Measurements from ENCODE around the gene EIF2D. TPM values are rescaled to one million over a fixed set of nuclear protein-coding genes. Genes with fewer than 3 reads are reported as not detected.

The EIF2D gene
- total RNA-seq: 10 to 100 TPM; 44.5 to 51.6 TPM

DNA sequence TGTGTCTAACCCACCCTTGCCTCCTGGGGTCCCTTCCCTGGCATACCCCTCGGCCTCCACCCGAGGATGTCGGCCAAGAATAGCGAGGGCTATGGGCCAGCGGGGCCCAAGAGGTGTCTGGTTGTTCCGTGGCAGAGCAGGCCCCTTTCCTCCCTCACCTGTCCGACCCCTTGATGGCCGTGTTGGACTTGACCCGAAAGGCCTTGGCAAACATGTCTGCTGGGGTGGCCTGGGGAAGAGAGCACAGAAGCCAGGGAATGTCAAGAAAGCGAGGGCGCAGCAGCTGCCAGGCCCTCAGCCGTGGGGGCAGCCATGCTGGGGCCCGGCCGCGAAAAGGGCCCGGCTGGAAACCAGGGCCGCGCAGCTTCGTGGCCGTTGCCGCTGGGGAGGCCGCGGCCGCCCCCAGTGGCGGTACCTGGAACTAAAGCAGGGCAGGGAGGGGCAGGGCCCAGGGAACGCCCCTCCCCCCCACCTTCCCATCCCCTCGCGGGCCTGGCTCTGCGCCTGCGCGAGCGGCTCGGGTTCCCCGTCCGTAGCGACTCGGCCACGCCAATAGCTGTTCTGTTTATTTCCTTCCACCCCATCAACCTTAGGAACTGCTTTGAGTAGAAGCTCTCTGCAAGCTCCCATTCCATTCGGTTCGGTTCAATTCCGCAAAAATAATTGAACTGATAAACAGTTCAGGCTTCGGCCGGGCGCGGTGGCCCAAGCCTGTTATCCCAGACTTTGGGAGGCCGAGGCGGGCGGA lies at the start of gene EIF2D:
EIF2D (minus strand) TSS at position 337 of the 748 bp plus-strand sequence; CDS start at position 214, 123 bp downstream.
- ChIA-PET CTCF (interaction anchor here (0.5 to 6.0 kb wide), 62 partner anchors 8 to 421 kb away, joined by 3 to 39 read pairs (median 4); partner anchors contain the start of genes DYRK3, FCMR and IKBKE), POLR2A (interaction anchor here (0.6 kb wide), 1 partner anchor 39 kb away, joined by 3 read pairs; no protein-coding TSS in a partner anchor)

GRCh38 chr1:206661161-206661820 lies 49.0 kb upstream of the EIF2D start:
- peaks cover 34% of the 10 kb centered on the region for H3K27me3 Mint-ChIP-seq
- no peaks in the 10 kb centered on the region for H3K36me3 Mint-ChIP-seq (ENCODE audit: low read depth)
- ChIA-PET CTCF (interaction anchor here (1.5 to 4.8 kb wide), 3 partner anchors 11 to 30 kb away, joined by 3 to 21 read pairs (median 5); partner anchors contain the start of gene DYRK3), POLR2A (no interaction called here)
- no peaks in the 10 kb centered on the region for H3K9me3 Mint-ChIP-seq
- H3K4me1 Mint-ChIP-seq: peaks cover 19% of the 10 kb centered on the region
- no peak for DNase-seq
- H3K27ac Mint-ChIP-seq: no peak overlapping the region
- no peak overlapping the region for H3K4me3 Mint-ChIP-seq

More for the DNA sequence above, at the start of gene EIF2D:
- Mint-ChIP-seq H3K9me3 (no peaks in the 10 kb centered on the region), H3K4me3 (peak within 1 kb of the TSS; percentile 93), H3K4me1 (peaks cover 33% of the 10 kb centered on the region), H3K27ac (peak within 1 kb of the TSS; percentile 89), H3K27me3 (peaks cover 7% of the 10 kb centered on the region), H3K36me3 (ENCODE audit: low read depth) (peaks cover 6% of the 10 kb centered on the region)
- peak; percentile 93 for DNase-seq

DNA sequence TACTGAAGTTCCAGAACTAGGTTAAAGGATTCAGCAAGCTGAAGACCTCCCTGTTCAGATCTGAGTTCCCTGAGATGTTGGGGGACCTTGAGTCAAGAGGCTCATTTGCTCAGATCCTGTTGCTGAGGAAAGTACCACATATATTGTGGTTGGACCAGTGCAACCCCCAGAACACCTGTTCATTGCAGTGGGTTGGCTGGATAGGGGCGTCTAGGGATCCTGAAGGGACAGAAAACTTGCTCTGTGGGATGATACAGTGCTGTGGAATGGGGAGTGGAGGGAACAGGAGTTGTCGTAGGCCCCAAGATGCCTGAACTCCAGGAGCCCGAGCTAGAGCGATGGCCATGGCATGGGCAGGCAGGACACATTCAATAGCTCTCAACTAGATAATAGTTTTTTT lies 47.9 kb upstream of the EIF2D start:
- CTCF ChIA-PET: interaction anchor here (1.1 to 4.8 kb wide), 6 partner anchors 7 to 82 kb away, joined by 3 to 21 read pairs (median 4); partner anchors contain the start of genes DYRK3 and EIF2D
- no peaks in the 10 kb centered on the region for H3K9me3 Mint-ChIP-seq
- H3K27ac Mint-ChIP-seq: no peak overlapping the region
- H3K36me3 Mint-ChIP-seq (ENCODE audit: low read depth): no peaks in the 10 kb centered on the region
- H3K4me3 Mint-ChIP-seq: no peak overlapping the region
- peaks cover 19% of the 10 kb centered on the region for H3K4me1 Mint-ChIP-seq
- no peak for DNase-seq
- POLR2A ChIA-PET: no interaction called here
- peaks cover 31% of the 10 kb centered on the region for H3K27me3 Mint-ChIP-seq

DNA sequence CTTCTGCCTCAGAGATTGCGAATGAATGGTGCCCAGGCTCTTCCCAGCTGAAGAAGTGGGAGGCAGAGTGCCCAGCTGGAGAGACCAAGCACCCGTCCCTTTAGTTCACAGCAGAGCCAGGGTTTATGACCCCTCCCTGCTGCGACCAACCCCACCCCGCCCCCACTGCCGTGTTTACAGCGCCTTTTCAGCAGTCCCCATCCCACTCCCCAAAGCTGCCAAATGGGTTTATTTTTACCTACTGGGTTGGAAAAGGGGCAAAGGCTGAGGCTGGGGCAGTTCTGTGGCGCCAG lies 46.7 kb upstream of the EIF2D start:
- Mint-ChIP-seq H3K36me3 (ENCODE audit: low read depth) (no peaks in the 10 kb centered on the region), H3K27ac (no peak overlapping the region), H3K9me3 (no peaks in the 10 kb centered on the region), H3K4me1 (peaks cover 17% of the 10 kb centered on the region), H3K27me3 (peaks cover 28% of the 10 kb centered on the region), H3K4me3 (no peak overlapping the region)
- DNase-seq: no peak
- ChIA-PET POLR2A (no interaction called here), CTCF (interaction anchor here (0.8 to 4.8 kb wide), 14 partner anchors 9 to 253 kb away, joined by 3 to 21 read pairs (median 4); partner anchors contain the start of genes DYRK3 and EIF2D)

DNA sequence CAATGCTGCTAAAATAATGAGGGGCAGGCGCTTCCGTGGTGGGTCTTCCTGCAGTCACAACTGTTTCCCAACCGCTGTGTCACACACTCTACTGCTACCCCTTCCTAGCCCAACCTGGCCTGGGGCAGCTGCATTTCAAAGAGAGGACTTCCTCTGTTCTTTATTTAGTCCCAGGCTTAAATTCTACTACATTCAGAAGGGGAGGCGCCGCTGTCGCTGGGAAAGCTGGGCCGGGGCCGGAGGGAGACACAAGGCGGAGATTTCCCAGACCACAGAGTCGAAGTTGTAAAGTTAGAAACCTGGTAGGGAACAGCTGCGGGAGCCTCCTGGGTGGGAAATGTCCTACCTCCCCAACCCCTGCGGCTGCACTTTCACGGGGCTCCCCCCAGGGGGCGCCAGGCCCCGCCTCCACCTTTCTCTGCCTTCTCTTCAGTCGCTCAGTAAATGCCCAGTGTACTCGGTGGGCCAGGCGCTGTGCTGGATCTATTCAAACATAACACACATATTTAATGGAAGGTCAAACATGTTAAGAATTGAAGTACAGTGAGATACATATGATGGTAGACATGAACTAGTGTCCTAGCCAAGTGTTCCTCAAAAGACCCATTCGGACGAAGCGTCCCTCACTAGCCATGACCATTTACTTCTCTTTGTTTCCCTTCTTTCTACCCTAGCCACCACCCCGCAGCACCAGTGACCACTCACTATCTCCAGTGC lies 46.2 kb upstream of the EIF2D start:
- no peak overlapping the region for H3K27ac Mint-ChIP-seq
- peaks cover 14% of the 10 kb centered on the region for H3K4me1 Mint-ChIP-seq
- peak; percentile 44 for DNase-seq
- ChIA-PET CTCF (interaction anchor here (0.5 to 4.8 kb wide), 17 partner anchors 9 to 332 kb away, joined by 3 to 21 read pairs (median 3); partner anchors contain the start of genes DYRK3 and EIF2D), POLR2A (no interaction called here)
- no peaks in the 10 kb centered on the region for H3K9me3 Mint-ChIP-seq
- H3K4me3 Mint-ChIP-seq: no peak overlapping the region
- H3K27me3 Mint-ChIP-seq: peaks cover 25% of the 10 kb centered on the region
- H3K36me3 Mint-ChIP-seq (ENCODE audit: low read depth): no peaks in the 10 kb centered on the region

DNA sequence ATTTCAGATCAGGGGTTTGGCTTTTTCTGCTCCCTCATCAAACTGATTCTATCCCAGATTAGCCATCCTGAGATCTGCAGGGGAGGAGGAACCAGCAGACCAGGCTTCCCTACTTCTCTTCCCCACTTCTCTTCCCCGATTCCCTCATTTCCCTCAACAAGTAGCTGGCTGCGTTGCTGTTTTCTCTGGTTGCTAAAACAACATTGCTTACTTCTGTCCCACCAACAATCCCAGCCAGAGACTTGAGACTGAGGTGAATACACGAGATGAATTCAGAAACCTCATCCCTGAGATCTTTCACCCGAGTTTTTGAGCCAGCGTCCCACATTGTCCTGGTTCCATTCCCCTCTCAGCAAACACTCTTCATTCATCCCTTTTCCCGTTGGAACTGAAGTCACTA lies 45.5 kb upstream of the EIF2D start:
- H3K4me1 Mint-ChIP-seq: peaks cover 11% of the 10 kb centered on the region
- ChIA-PET CTCF (interaction anchor here (0.5 to 4.8 kb wide), 13 partner anchors 9 to 333 kb away, joined by 3 to 21 read pairs (median 4); partner anchors contain the start of genes DYRK3 and EIF2D), POLR2A (no interaction called here)
- no peaks in the 10 kb centered on the region for H3K9me3 Mint-ChIP-seq
- DNase-seq: no peak
- H3K4me3 Mint-ChIP-seq: no peak overlapping the region
- no peak overlapping the region for H3K27ac Mint-ChIP-seq
- peaks cover 21% of the 10 kb centered on the region for H3K27me3 Mint-ChIP-seq
- H3K36me3 Mint-ChIP-seq (ENCODE audit: low read depth): no peaks in the 10 kb centered on the region

GRCh38 chr1:206656936-206657335 lies 44.7 kb upstream of the EIF2D start:
- no peak overlapping the region for H3K27ac Mint-ChIP-seq

GRCh38 chr1:206655471-206655882 lies 43.2 kb upstream of the EIF2D start:
- Mint-ChIP-seq H3K4me1 (peaks cover 6% of the 10 kb centered on the region), H3K9me3 (no peaks in the 10 kb centered on the region), H3K36me3 (ENCODE audit: low read depth) (no peaks in the 10 kb centered on the region), H3K27ac (no peak overlapping the region), H3K4me3 (no peak overlapping the region), H3K27me3 (peaks cover 15% of the 10 kb centered on the region)
- DNase-seq: no peak
- ChIA-PET CTCF (interaction anchor here (0.9 to 1.9 kb wide), 6 partner anchors 8 to 71 kb away, joined by 3 to 7 read pairs (median 4); partner anchors contain the start of gene EIF2D), POLR2A (no interaction called here)

More at GRCh38 chr1:206656936-206657335, 44.7 kb upstream of the EIF2D start:
- Mint-ChIP-seq H3K4me1 (peaks cover 6% of the 10 kb centered on the region), H3K4me3 (no peak overlapping the region), H3K27me3 (peaks cover 15% of the 10 kb centered on the region), H3K36me3 (ENCODE audit: low read depth) (no peaks in the 10 kb centered on the region), H3K9me3 (no peaks in the 10 kb centered on the region)
- DNase-seq: no peak
- ChIA-PET CTCF (interaction anchor here (1.5 to 4.8 kb wide), 4 partner anchors 8 to 45 kb away, joined by 4 to 21 read pairs (median 12); partner anchors contain the start of genes DYRK3 and EIF2D), POLR2A (no interaction called here)

DNA sequence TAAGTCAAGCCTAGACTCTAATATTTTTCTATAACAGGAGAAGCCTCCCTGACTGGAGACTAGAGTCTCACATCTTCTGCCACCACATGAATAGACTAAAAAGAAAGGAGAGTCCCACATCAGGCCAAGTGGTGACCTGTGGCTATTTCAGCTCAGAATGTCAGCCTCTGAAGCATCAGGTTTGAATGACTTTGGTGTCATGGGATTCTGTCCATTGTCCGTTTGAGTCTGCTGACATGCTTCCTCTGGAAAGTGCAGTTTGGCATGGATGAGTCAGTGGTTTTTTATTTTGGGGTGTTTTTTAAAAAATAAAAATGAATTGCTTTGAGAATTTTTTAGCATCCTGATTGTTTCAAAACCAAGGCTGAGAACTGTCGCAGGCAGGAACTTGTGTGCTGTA lies 42.6 kb upstream of the EIF2D start:
- Mint-ChIP-seq H3K27me3 (peaks cover 14% of the 10 kb centered on the region), H3K4me1 (peaks cover 6% of the 10 kb centered on the region), H3K4me3 (no peak overlapping the region), H3K9me3 (no peaks in the 10 kb centered on the region), H3K36me3 (ENCODE audit: low read depth) (no peaks in the 10 kb centered on the region), H3K27ac (no peak overlapping the region)
- CTCF ChIA-PET: interaction anchor here (0.9 to 1.9 kb wide), 6 partner anchors 8 to 71 kb away, joined by 3 to 7 read pairs (median 4); partner anchors contain the start of gene DYRK3
- POLR2A ChIA-PET: no interaction called here
- DNase-seq: no peak

DNA sequence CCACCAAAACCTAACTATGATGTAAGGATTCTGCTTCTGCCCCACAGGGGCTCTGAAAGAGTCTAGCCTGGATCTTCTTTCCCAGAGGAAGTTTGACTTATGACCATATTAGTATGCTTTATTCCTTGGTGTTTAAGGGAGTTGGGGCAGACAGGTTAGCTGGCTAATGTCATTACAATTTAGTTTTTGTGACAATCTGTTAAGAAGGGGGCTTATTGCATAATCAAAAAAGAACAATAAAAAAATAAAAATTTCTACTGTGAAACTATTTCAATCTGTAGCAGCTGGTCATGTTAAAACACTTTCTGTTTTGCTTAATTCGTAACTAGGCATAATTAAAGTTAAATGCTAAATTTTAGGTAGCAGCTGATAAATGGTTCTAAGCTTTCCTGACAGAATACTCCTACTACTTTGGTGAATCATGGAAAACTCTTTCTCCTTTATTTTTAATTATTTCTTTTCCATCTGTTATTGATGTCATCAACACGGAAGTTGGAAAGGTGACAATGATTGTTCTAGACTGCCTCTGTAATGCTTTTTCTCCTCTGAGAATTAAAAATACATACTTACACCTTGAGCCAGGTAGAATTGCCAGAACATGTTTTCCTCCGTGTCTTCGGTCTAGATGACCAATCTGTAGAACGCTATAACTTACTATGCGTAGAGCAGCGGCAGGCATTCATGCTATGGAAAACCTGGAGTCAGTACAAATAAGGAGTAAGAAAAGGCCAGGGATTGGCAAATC lies 41.6 kb upstream of the EIF2D start:
- peaks cover 13% of the 10 kb centered on the region for H3K27me3 Mint-ChIP-seq
- H3K9me3 Mint-ChIP-seq: no peaks in the 10 kb centered on the region
- H3K4me3 Mint-ChIP-seq: no peak overlapping the region
- H3K36me3 Mint-ChIP-seq (ENCODE audit: low read depth): no peaks in the 10 kb centered on the region
- ChIA-PET CTCF (interaction anchor here (1.2 to 1.9 kb wide), 4 partner anchors 9 to 34 kb away, joined by 3 to 7 read pairs (median 5); partner anchors contain the start of gene DYRK3), POLR2A (no interaction called here)
- H3K4me1 Mint-ChIP-seq: peaks cover 6% of the 10 kb centered on the region
- H3K27ac Mint-ChIP-seq: no peak overlapping the region
- DNase-seq: no peak

DNA sequence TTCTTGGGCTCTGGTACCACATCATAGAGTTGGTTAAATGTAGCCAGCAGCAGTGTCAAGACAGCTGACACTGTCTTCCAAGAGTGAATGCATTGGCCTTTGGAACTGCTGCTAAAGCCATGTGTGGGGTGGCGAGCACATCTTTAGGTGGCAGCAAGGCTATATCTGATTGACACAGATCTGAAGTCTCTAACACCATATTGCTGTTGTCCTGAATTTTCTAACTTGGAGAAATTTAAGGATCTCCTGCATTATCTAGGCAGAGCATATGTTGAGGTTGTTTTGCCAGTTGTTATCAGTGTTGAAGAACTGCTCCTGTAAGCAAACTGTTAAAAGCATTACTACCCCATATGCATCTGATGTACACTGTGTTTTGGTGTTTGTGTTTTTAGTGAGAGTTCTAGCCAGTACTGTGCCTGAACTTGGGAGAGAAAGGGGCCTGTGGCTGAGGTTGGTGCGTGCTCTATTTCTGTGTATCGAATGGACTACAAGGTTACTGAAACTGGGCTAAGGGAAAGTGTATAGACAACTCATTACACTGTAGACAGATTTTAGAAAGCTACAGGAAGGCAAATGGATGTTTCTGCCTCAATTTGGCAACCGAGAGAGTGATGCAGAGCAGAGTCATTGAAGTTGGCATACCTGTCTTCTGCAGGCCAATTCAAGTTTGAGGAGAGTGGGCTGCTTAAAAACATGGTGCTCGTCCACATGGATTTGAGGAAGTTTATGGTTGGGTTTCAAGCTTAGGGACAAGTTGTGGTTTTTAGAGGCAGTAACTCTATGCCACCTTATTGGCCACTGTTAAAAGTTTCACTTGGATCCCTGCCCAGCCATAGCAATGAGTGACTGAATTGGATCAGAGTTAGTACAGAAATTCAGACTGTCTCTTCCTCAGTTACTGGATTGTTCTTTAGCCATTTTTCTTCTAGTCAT lies 40.0 kb upstream of the EIF2D start:
- no peaks in the 10 kb centered on the region for H3K4me1 Mint-ChIP-seq
- CTCF ChIA-PET: interaction anchor here (0.7 to 2.9 kb wide), 2 partner anchors 12 to 40 kb away, joined by 3 to 19 read pairs; partner anchors contain the start of gene EIF2D
- no peak overlapping the region for H3K27ac Mint-ChIP-seq
- H3K9me3 Mint-ChIP-seq: no peaks in the 10 kb centered on the region
- no peak overlapping the region for H3K4me3 Mint-ChIP-seq
- POLR2A ChIA-PET: no interaction called here
- H3K27me3 Mint-ChIP-seq: peaks cover under 1% of the 10 kb centered on the region
- DNase-seq: no peak
- H3K36me3 Mint-ChIP-seq (ENCODE audit: low read depth): peaks cover 7% of the 10 kb centered on the region
